ENCODE measurements around the gene MSX1. TPM values are rescaled to one million over a fixed set of nuclear protein-coding genes. Genes with fewer than 3 reads are reported as not detected.

MSX1 gene
- total RNA-seq, 2 experiments from 2014 or later: 0.16 to 2.1 TPM

DNA sequence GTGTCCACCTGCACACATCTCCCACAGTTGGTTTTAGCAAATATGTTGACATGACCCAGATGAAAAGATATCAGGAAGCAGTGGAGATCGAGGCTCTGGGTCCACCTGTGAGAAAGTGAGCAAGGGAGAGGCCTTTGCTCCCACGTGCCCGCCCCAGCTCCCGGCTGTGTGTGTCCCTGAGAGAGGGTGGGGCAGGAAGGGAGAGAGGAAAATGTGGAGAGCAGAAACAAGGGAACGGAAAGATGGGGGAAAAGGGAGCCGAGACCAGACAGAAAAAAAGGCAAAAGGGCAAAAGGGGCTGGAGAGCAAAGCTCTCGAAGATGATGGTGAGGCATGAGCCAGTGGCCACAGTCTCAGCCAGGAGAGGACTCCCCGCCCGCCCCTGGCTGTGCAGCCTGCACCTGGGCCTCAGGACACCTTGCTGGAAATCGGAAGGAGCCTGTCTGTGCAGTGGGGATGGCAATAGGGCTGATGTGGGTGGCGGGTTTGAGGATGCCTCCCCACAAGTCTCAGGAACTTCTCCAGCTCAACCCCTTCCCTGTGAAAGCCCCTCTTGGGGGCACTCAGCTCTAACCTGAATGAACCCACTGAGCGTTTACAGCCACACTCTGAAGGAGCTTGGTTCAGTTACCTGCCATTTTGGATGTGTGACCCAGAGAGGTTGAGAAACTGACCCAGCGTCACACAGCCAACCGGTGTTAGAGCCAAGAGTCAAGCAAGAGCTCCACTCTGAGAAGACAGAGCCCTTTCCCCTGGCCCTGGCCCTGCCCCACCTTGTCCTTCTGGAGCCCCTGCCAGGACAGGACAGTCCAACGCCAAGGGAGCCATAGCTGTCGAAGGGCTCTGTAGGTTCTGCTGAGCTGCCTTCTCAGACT, 20.3 kb upstream of the MSX1 start:
- BruUV-seq (replicated peaks): no TSS peak
- Histone ChIP-seq H2AFZ (ENCODE audit: low read length) (no peak overlapping the region), H3K9me3 (ENCODE audit: low read length) (no peaks in the 10 kb centered on the region), H3K36me3 (ENCODE audit: insufficient read depth, low read length) (no peaks in the 10 kb centered on the region), H3K4me2 (ENCODE audit: low read length) (no peak overlapping the region), H3K9me2 (ENCODE audit: insufficient read depth, low read length) (no peaks in the 10 kb centered on the region), H4K20me1 (ENCODE audit: insufficient read depth, low read length) (no peaks in the 10 kb centered on the region), H3K4me3 (ENCODE audit: low read depth, low read length, poor library complexity, severe bottlenecking) (no peak overlapping the region), H3K79me2 (ENCODE audit: insufficient read depth, low read depth, low read length) (no peaks in the 10 kb centered on the region), H3K4me1 (ENCODE audit: insufficient read depth, low read length, poor library complexity, severe bottlenecking) (no peaks in the 10 kb centered on the region), H3K27ac (ENCODE audit: low read depth, low read length, poor library complexity, severe bottlenecking) (no peak overlapping the region)
- TF ChIP-seq EZH2phosphoT487 (IDR thresholded peaks at IDR 0.05; ENCODE audit: borderline replicate concordance, low read depth, low read length): no peak
- TF ChIP-seq, protein P1, sequence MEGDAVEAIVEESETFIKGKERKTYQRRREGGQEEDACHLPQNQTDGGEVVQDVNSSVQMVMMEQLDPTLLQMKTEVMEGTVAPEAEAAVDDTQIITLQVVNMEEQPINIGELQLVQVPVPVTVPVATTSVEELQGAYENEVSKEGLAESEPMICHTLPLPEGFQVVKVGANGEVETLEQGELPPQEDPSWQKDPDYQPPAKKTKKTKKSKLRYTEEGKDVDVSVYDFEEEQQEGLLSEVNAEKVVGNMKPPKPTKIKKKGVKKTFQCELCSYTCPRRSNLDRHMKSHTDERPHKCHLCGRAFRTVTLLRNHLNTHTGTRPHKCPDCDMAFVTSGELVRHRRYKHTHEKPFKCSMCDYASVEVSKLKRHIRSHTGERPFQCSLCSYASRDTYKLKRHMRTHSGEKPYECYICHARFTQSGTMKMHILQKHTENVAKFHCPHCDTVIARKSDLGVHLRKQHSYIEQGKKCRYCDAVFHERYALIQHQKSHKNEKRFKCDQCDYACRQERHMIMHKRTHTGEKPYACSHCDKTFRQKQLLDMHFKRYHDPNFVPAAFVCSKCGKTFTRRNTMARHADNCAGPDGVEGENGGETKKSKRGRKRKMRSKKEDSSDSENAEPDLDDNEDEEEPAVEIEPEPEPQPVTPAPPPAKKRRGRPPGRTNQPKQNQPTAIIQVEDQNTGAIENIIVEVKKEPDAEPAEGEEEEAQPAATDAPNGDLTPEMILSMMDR (conservative IDR thresholded peaks at IDR 0.05; ENCODE audit: low read length): no peak
- DNase-seq (ENCODE audit: low spot score): no peak
- POLR2A ChIA-PET: no interaction called here
- CTCF ChIA-PET (ENCODE audit: unreplicated experiment): no interaction called here
- intact Hi-C loops (cut with micrococcal nuclease; ENCODE audit: unreplicated experiment): no loop called here

DNA sequence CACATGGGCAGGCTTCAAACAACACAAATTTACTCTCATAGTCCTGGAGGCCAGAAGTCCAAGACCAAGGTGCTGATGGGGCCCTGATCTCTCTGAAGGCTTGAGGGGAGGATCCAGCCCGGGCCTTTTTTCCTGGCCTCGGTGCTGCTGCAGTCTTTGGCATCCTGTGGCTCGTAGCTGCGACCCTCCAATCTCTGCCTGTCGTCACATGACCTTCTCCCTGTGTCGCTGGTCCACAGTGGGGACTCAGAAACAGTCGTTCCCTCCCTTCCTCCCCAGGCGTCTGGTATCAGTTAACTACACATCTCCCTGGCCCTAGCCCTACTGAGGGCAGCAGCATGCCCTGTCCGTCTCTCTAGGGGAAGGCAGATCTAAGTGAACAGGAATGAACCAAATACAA, 19.1 kb upstream of the MSX1 start:
- H3K9me2 ChIP-seq (ENCODE audit: insufficient read depth, low read length): no peaks in the 10 kb centered on the region
- DNase-seq (ENCODE audit: low spot score): no peak
- H3K4me2 ChIP-seq (ENCODE audit: low read length): no peak overlapping the region
- H4K20me1 ChIP-seq (ENCODE audit: insufficient read depth, low read length): no peaks in the 10 kb centered on the region
- POLR2A ChIA-PET: no interaction called here
- no peaks in the 10 kb centered on the region for H3K36me3 ChIP-seq (ENCODE audit: insufficient read depth, low read length)
- no TSS peak for BruUV-seq (replicated peaks)
- intact Hi-C loops (cut with micrococcal nuclease; ENCODE audit: unreplicated experiment): no loop called here
- no peaks in the 10 kb centered on the region for H3K9me3 ChIP-seq (ENCODE audit: low read length)
- no peaks in the 10 kb centered on the region for H3K79me2 ChIP-seq (ENCODE audit: insufficient read depth, low read depth, low read length)
- no peak overlapping the region for H2AFZ ChIP-seq (ENCODE audit: low read length)
- TF ChIP-seq EZH2phosphoT487 (IDR thresholded peaks at IDR 0.05; ENCODE audit: borderline replicate concordance, low read depth, low read length): no peak
- TF ChIP-seq, protein P1 (conservative IDR thresholded peaks at IDR 0.05; ENCODE audit: low read length): no peak
- CTCF ChIA-PET (ENCODE audit: unreplicated experiment): no interaction called here
- no peaks in the 10 kb centered on the region for H3K4me1 ChIP-seq (ENCODE audit: insufficient read depth, low read length, poor library complexity, severe bottlenecking)
- no peak overlapping the region for H3K4me3 ChIP-seq (ENCODE audit: low read depth, low read length, poor library complexity, severe bottlenecking)
- H3K27ac ChIP-seq (ENCODE audit: low read depth, low read length, poor library complexity, severe bottlenecking): no peak overlapping the region

DNA sequence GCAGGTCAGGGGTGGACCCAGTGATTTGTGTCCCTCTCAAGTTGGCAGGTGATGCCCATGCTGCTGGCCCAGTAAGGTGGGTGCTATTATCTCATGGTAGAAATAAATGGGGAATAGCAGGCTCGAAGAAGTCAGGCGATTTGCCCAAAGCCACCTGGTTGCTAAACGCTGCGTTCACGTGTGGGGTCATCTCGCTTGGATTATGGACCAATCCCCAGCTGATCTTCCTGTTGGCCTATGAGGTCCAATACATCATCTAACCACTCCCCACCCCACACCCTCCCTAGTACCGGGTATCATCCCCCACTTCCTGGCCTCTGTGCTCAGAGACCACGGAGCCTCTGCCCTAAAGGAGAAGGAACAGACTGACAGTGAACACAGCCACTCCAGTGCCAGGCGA, 18.3 kb upstream of the MSX1 start:
- no TSS peak for BruUV-seq (replicated peaks)

More for the DNA sequence above, 18.3 kb upstream of the MSX1 start:
- Histone ChIP-seq H3K27ac (ENCODE audit: low read depth, low read length, poor library complexity, severe bottlenecking) (no peak overlapping the region), H3K4me3 (ENCODE audit: low read depth, low read length, poor library complexity, severe bottlenecking) (no peak overlapping the region), H3K36me3 (ENCODE audit: insufficient read depth, low read length) (no peaks in the 10 kb centered on the region), H3K4me1 (ENCODE audit: insufficient read depth, low read length, poor library complexity, severe bottlenecking) (no peaks in the 10 kb centered on the region), H3K4me2 (ENCODE audit: low read length) (no peak overlapping the region), H3K9me2 (ENCODE audit: insufficient read depth, low read length) (no peaks in the 10 kb centered on the region), H3K79me2 (ENCODE audit: insufficient read depth, low read depth, low read length) (no peaks in the 10 kb centered on the region), H2AFZ (ENCODE audit: low read length) (no peak overlapping the region), H4K20me1 (ENCODE audit: insufficient read depth, low read length) (no peaks in the 10 kb centered on the region), H3K9me3 (ENCODE audit: low read length) (no peaks in the 10 kb centered on the region)
- no peak for DNase-seq (ENCODE audit: low spot score)
- TF ChIP-seq EZH2phosphoT487 (IDR thresholded peaks at IDR 0.05; ENCODE audit: borderline replicate concordance, low read depth, low read length): no peak
- TF ChIP-seq, protein P1 (conservative IDR thresholded peaks at IDR 0.05; ENCODE audit: low read length): no peak
- POLR2A ChIA-PET: no interaction called here
- intact Hi-C loops (cut with micrococcal nuclease; ENCODE audit: unreplicated experiment): no loop called here
- CTCF ChIA-PET (ENCODE audit: unreplicated experiment): no interaction called here
